Epithelial cell of esophagus (primary cell): ENCODE measurements around the gene CXCL6.

Experiments
- DNase-seq: peaks from one replicate; pipeline ENCODE4 v3.0.0; 2010; ENCODE audit warnings: low read depth
- H3K4me3 ChIP-seq: 2 replicates; pipeline ENCODE4 v1.5.1; 2011; ENCODE audit warnings: mild to moderate bottlenecking, low read length, control low read depth
- CTCF ChIP-seq: IDR thresholded peaks from 2 replicates; pipeline ENCODE4 v1.5.1; 2011; ENCODE audit warnings: low read depth, mild to moderate bottlenecking, low read length, control low read depth, inconsistent platforms; ENCODE audit not compliant: insufficient read depth; ENCODE audit errors: missing control alignments

Gene CXCL6

GRCh38 chr4:73839715-73840114, 3.2 kb downstream of the CXCL6 start:
- H3K4me3 ChIP-seq, result no peak overlapping the region
- DNase-seq, result no peak
- TF ChIP-seq CTCF, result no peak

- DNase-seq, result peak; percentile 65
- no peak for TF ChIP-seq CTCF
- no peak overlapping the region for H3K4me3 ChIP-seq
These were observed 4.9 kb downstream of the CXCL6 start for GRCh38 chr4:73841243-73841925.

GRCh38 chr4:73842696-73843095, 6.2 kb downstream of the CXCL6 start:
- no peak for TF ChIP-seq CTCF
- no peak overlapping the region for H3K4me3 ChIP-seq
- DNase-seq, result no peak

- H3K4me3 ChIP-seq, result no peak overlapping the region
- TF ChIP-seq CTCF, result no peak
- peak; percentile 39 for DNase-seq
These were observed 6.9 kb downstream of the CXCL6 start for GRCh38 chr4:73843369-73843768.

GRCh38 chr4:73844345-73844744, 7.9 kb downstream of the CXCL6 start:
- no peak overlapping the region for H3K4me3 ChIP-seq
- TF ChIP-seq CTCF, result no peak
- DNase-seq, result peak; percentile 93

GRCh38 chr4:73844806-73845205, 8.3 kb downstream of the CXCL6 start:
- no peak for TF ChIP-seq CTCF
- DNase-seq, result no peak
- no peak overlapping the region for H3K4me3 ChIP-seq

GRCh38 chr4:73847526-73848182, 11.2 kb downstream of the CXCL6 start:
- DNase-seq, result no peak
- H3K4me3 ChIP-seq, result no peak overlapping the region
- TF ChIP-seq CTCF, result no peak
